HUES6 (cell line): ENCODE data around the gene ANKRD22.

ENCODE experiments used
- H3K27ac ChIP-seq: 2 replicates; pipeline ENCODE4 v1.7.0; 2013; ENCODE audit warnings: low read depth, mild to moderate bottlenecking, low read length, inconsistent platforms
- H3K27me3 ChIP-seq: 2 replicates; pipeline ENCODE4 v1.6.1; 2013; ENCODE audit warnings: low read length; ENCODE audit not compliant: control insufficient read depth, insufficient read depth
- H3K36me3 ChIP-seq: 2 replicates; pipeline ENCODE4 v1.6.1; 2013; ENCODE audit warnings: low read length; ENCODE audit not compliant: control insufficient read depth, insufficient read depth
- H3K4me1 ChIP-seq: 2 replicates; pipeline ENCODE4 v1.6.1; 2013; ENCODE audit warnings: low read length; ENCODE audit not compliant: control insufficient read depth, insufficient read depth
- H3K4me3 ChIP-seq: 2 replicates; pipeline ENCODE4 v1.5.1; 2013; ENCODE audit warnings: low read depth, low read length
- H3K9ac ChIP-seq: one replicate; pipeline ENCODE4 v1.6.1; 2013; ENCODE audit warnings: mild to moderate bottlenecking, low read length
- H3K9me3 ChIP-seq: 2 replicates; pipeline ENCODE4 v1.6.1; 2013; ENCODE audit warnings: low read depth, low read length; ENCODE audit not compliant: control insufficient read depth, insufficient read depth

ANKRD22 gene

DNA sequence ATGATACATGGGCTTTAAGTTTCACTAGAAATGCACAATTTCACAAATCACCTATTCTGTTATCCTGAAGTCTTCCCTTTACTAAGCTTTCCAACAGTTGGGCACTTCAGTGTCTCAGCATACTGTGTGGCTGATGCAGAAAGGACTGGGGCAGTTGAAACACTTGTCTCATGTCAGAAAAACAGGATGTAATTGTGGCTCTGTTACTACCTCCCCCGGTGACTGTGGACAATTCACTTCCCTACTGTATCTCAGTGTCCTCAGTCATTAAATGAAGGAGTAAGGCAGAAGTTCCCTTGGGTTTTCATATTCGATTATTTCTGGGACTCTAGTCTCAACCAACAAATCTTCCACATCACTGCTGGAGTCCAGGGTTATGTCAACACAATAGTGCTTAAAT is 17.9 kb downstream of the ANKRD22 start:
- peaks cover 3% of the 10 kb centered on the region; the same call in 1 of the 2 replicates for H3K27me3 ChIP-seq
- no peak overlapping the region for H3K9ac ChIP-seq
- H3K36me3 ChIP-seq = no peaks in the 10 kb centered on the region
- H3K9me3 ChIP-seq = no peaks in the 10 kb centered on the region
- no peaks in the 10 kb centered on the region for H3K4me1 ChIP-seq
- H3K27ac ChIP-seq = no peak overlapping the region
- no peak overlapping the region for H3K4me3 ChIP-seq

DNA sequence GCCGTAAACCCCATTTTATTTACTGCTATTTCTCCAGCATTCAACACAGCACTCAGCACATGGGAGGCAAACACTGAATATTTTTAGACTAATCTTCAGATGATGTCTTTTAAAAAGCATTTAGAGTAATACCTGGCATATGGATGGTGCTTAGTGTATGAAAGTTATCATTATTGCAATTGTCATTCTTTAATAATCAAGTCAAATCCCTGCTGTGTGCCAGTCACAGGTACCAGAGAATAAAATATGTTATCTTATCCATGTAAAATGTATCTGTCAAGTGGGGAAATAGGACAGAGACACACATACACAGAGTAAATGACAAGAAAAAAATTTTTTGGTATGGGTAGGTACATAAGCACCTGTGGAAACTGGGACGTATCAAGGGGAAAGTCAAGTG is 18.5 kb downstream of the ANKRD22 start:
- Histone ChIP-seq H3K36me3 (no peaks in the 10 kb centered on the region), H3K27ac (no peak overlapping the region), H3K27me3 (peaks cover 3% of the 10 kb centered on the region; the same call in 1 of the 2 replicates), H3K4me1 (no peaks in the 10 kb centered on the region), H3K9me3 (no peaks in the 10 kb centered on the region), H3K4me3 (no peak overlapping the region), H3K9ac (no peak overlapping the region)

DNA sequence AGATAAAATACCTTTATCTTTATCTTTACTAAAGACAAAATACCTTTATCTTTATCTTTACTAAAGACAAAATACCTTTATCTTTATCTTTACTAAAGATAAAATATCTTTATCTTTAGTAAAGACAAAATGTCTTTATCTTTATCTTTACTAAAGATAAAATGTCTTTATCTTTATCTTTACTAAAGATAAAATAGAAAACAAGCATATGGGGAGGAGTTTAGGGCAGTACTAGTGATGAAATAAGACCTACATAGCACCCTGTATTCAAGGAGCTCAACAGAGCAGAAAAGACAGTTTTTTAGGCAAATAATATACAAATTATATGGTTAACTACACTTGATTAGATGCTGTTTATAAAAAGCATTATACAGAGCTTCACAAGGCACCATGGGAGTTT is 19.3 kb downstream of the ANKRD22 start:
- H3K9me3 ChIP-seq = no peaks in the 10 kb centered on the region
- H3K36me3 ChIP-seq = no peaks in the 10 kb centered on the region
- H3K4me3 ChIP-seq = no peak overlapping the region
- no peaks in the 10 kb centered on the region for H3K4me1 ChIP-seq
- no peak overlapping the region for H3K27ac ChIP-seq
- H3K9ac ChIP-seq = no peak overlapping the region
- H3K27me3 ChIP-seq = peaks cover 3% of the 10 kb centered on the region; the same call in 1 of the 2 replicates

DNA sequence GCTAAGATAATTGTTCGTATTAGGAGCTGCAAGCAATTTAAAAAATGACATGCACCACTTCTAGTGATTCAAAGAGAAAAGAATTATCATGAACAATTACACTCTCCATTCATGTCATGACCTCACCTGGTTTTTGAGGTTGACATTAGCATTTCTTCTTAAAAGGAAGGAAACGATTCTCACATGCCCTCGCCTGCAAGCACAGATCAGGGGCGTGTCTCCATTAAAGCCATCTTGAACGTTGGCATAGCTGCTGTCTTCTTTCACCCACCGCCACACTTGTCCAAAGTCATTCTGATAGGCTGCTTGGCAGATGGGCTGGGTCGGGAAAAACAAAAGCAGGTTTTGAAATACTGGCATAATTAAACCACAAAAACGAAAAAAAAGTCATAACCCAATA is 19.9 kb downstream of the ANKRD22 start:
- Histone ChIP-seq H3K9ac (no peak overlapping the region), H3K9me3 (no peaks in the 10 kb centered on the region), H3K36me3 (no peaks in the 10 kb centered on the region), H3K4me1 (no peaks in the 10 kb centered on the region), H3K27ac (no peak overlapping the region), H3K27me3 (no peaks in the 10 kb centered on the region; the same call in 1 of the 2 replicates), H3K4me3 (no peak overlapping the region)

DNA sequence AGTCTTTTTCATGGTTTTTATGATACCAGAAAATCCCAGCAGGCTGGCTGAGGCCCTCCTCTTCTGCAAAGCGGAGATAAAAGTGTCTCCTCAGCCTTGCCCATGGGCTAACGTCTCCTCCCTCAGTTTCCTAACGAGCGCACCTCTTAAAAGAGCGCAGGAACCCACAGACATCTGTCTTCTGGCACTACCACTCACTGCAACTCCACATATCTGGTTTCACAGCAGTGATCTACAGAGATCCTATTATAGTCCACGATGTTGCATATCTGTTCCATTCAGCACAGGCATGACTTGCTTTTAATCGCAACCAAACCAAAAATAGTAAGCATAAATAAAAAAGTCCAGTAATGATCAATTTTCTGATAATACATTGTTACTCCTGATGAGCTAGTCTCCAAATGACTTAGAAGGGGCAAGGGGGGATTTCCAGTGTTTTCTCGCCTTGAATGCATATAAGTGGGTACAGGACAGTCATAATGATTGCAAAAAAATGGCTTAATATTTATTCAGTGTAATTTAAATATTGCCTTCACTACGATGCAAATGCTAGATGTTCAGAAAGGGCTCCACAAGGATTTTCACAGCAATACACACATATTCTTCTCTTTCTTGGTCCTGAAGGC is 20.9 kb downstream of the ANKRD22 start:
- H3K27me3 ChIP-seq = no peaks in the 10 kb centered on the region; the same call in 1 of the 2 replicates
- no peaks in the 10 kb centered on the region for H3K9me3 ChIP-seq
- H3K27ac ChIP-seq = no peak overlapping the region
- H3K4me3 ChIP-seq = no peak overlapping the region
- H3K4me1 ChIP-seq = no peaks in the 10 kb centered on the region
- no peaks in the 10 kb centered on the region for H3K36me3 ChIP-seq
- no peak overlapping the region for H3K9ac ChIP-seq

DNA sequence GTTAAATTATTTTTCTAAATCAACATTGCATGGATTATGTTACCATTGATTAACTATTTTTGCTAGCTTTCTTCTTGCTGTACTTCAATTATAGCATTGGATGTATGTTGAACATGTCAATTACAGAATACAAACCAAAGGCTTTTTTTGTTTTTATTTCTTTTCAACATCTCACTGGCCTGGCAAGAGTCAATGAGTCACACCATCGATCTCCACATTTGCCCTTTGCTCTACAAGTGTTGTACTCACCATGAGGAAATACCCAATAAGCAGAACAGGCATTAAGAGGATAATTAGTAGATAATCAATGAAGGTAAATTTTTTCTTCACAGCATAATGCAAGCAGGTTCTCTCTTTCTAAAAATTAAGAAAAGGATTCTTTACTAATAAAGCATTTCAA is 23.3 kb downstream of the ANKRD22 start:
- no peak overlapping the region for H3K4me3 ChIP-seq
- no peak overlapping the region for H3K27ac ChIP-seq
- no peaks in the 10 kb centered on the region for H3K4me1 ChIP-seq
- H3K27me3 ChIP-seq = no peaks in the 10 kb centered on the region
- no peaks in the 10 kb centered on the region for H3K9me3 ChIP-seq
- H3K9ac ChIP-seq = no peak overlapping the region
- no peaks in the 10 kb centered on the region for H3K36me3 ChIP-seq

DNA sequence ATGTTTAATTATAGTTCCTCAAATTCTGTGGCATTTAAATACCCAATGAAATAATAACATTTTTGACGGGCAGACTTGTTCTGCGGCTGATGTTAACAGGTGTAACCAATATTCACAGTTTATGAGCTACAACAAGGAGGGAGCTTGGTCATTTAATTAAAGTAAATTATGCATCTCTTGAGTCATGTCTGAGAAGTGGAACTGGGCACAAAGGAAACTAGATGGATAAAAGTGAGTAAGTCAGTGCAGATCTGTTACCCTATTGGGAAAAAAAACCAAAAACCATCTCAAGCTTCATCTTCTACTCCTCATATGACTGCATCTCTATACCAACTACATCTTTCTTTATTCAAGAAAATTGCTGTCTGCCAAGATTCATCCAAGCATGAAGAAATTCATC is 24.0 kb downstream of the ANKRD22 start:
- no peaks in the 10 kb centered on the region for H3K36me3 ChIP-seq

DNA sequence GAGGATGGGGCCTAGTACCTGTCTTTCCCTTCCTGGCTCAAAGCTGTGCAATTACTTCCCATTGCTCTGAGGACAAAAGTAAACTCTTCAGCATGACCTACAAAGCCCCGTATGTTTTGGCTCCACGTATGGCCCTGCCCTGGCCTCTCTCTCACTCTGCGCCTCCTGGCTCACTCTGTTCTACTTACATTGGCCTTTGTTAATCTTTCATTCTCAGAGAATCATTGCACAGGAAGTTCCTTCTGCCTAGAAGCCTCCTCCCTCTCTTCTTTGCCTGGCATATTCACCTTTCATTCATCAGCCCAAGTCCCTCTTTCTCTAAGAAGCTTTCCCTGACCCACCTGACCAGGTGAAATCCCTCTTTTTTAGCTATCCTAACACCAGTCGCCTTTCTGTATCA is 25.3 kb downstream of the ANKRD22 start:
- no peaks in the 10 kb centered on the region for H3K9me3 ChIP-seq
- H3K4me3 ChIP-seq = no peak overlapping the region
- H3K4me1 ChIP-seq = no peaks in the 10 kb centered on the region
- H3K27me3 ChIP-seq = no peaks in the 10 kb centered on the region
- no peaks in the 10 kb centered on the region for H3K36me3 ChIP-seq
- no peak overlapping the region for H3K9ac ChIP-seq
- no peak overlapping the region for H3K27ac ChIP-seq

More for the DNA sequence above, 24.0 kb downstream of the ANKRD22 start:
- Histone ChIP-seq H3K27ac (no peak overlapping the region), H3K9me3 (no peaks in the 10 kb centered on the region), H3K4me3 (no peak overlapping the region), H3K4me1 (no peaks in the 10 kb centered on the region), H3K9ac (no peak overlapping the region), H3K27me3 (no peaks in the 10 kb centered on the region)

DNA sequence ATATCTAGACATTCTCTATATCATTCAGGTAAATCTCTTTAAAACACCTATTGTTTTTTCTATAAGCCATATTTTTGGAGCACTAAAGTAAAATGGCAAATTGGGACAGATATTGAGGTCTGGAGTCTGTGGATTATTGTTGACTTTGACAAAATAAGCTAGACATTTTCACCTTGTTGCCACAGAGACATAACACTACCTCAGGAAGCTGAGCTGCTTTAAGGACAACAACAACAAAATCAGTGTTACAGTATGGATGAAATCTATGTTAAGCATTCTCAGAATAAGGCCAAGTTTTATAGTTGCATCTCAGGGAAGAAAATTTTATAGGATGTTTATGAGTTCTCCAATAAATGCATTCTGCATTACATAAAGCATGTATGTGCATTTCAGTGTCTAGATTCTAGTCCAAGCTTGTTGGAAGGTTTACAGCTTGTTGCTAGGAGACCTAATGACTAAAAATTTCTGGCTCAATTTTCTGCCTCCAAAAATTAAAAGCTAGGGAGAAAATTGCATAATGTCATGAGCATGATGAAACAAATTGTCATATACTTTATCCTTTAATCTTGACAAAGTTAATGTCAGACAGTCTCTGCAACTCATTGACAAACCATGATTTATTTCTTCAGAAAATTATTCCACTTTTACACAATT is 30.8 kb downstream of the ANKRD22 start:
- Histone ChIP-seq H3K36me3 (no peaks in the 10 kb centered on the region), H3K4me3 (no peak overlapping the region), H3K9me3 (no peaks in the 10 kb centered on the region), H3K4me1 (no peaks in the 10 kb centered on the region), H3K9ac (no peak overlapping the region), H3K27ac (no peak overlapping the region), H3K27me3 (no peaks in the 10 kb centered on the region)

DNA sequence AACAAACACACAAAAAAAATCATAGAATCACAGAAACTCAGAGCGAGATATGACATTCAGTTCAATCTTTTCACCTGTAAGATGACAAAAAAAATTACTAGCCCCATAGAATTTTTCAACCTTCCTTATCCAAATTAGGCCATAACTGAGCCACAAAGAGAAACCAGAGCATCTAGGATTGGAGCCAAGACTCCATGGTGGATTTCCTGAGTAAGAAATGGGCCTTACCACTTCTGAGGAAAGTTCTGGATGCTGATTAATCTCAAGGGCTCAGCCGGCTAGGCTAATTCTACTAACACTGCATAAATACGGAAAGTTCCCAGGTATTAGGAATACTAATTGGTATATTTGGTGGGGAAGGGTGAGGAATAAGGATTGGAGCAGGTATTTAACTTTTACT is 32.4 kb downstream of the ANKRD22 start:
- no peak overlapping the region for H3K4me3 ChIP-seq
- H3K27me3 ChIP-seq = no peaks in the 10 kb centered on the region
- no peak overlapping the region for H3K27ac ChIP-seq
- H3K36me3 ChIP-seq = no peaks in the 10 kb centered on the region
- H3K4me1 ChIP-seq = no peaks in the 10 kb centered on the region
- H3K9me3 ChIP-seq = no peaks in the 10 kb centered on the region
- H3K9ac ChIP-seq = no peak overlapping the region

DNA sequence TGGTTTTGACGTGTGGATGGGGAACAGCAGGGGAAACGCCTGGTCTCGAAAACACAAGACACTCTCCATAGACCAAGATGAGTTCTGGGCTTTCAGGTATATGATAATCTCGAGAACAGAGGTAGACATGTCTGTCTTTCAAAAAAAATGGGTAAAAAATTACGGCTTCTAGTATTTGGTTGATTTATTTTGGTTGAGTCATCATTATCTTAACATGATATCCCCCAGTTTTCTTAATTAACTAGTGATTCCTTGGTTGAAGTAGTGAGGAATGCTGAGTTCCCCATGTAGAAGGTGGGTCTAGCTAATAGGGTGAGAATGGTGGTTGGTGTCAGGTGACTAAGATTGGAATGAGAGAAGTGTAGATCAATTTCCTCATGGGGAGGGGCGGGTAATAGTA is 38.4 kb downstream of the ANKRD22 start:
- Histone ChIP-seq H3K9ac (no peak overlapping the region), H3K4me1 (no peaks in the 10 kb centered on the region; the same call in 1 of the 2 replicates), H3K27me3 (no peaks in the 10 kb centered on the region), H3K27ac (no peak overlapping the region), H3K9me3 (no peaks in the 10 kb centered on the region), H3K36me3 (no peaks in the 10 kb centered on the region), H3K4me3 (no peak overlapping the region)
